Esophagus muscularis mucosa (tissue), 4 donors: ENCODE data around the gene MX2. TPM values are rescaled to one million over a fixed set of nuclear protein-coding genes. Genes with fewer than 3 reads are reported as not detected.
A peak's percentile ranks its signal among the peaks of the same experiment; 100 is the strongest.

Experiments used
- DNase-seq: peaks from one replicate; pipeline ENCODE4 v3.0.0-alpha.2; 2017; ENCODE audit errors: extremely low spot score
- H3K27ac ChIP-seq, 4 donors: fragments of 200-600 bp; sonication (generic); replicated peaks in 1 of 4; 1 replicate in 3 of 4; 2 replicates in 1 of 4; pipeline ENCODE4 v1.5.1; 2016 to 2019; ENCODE audit warnings: mild to moderate bottlenecking in 1 of 4
- H3K27me3 ChIP-seq, 4 donors: fragments of 200-600 bp; sonication (generic); one replicate each; pipeline versions ENCODE4 v1.5.1 to v1.6.0; 2016 to 2019
- H3K36me3 ChIP-seq, 4 donors: fragments of 200-600 bp; sonication (generic); one replicate each; pipeline ENCODE4 v1.5.1; 2016 to 2019
- H3K4me1 ChIP-seq, 4 donors: fragments of 200-600 bp; sonication (generic); one replicate each; pipeline ENCODE4 v1.5.1; 2016 to 2019
- H3K4me3 ChIP-seq, 4 donors: fragments of 200-600 bp; sonication (generic); 1 replicate in 2 of 4; 2 replicates in 2 of 4; pipeline ENCODE4 v1.5.1; 2016 to 2019; ENCODE audit warnings: mild to moderate bottlenecking in 4 of 4, moderate library complexity in 1 of 4
- H3K9me3 ChIP-seq, 4 donors: fragments of 200-600 bp; sonication (generic); 1 replicate in 3 of 4; 2 replicates in 1 of 4; pipeline ENCODE4 v1.5.1; 2016 to 2019
- CTCF ChIP-seq, 3 experiments: fragments of 200-600 bp in 2 of 3; fragments of 450-650 bp in 1 of 3; sonication (generic) in 2 of 3; IDR thresholded peaks; one replicate each; pipeline ENCODE4 v1.5.1; 2017 to 2019; ENCODE audit warnings: antibody characterized with exemption in 3 of 3, mild to moderate bottlenecking in 2 of 3, moderate library complexity in 1 of 3
- EP300 ChIP-seq: sonication (generic); formaldehyde crosslinking; IDR thresholded peaks from one replicate; pipeline ENCODE4 v1.6.1; 2017; ENCODE audit warnings: antibody characterized with exemption
- POLR2A ChIP-seq: fragments of 450-650 bp; IDR thresholded peaks from one replicate; pipeline ENCODE4 v1.6.1; 2017; ENCODE audit warnings: antibody characterized with exemption, moderate library complexity, mild to moderate bottlenecking, low read depth
- POLR2AphosphoS5 ChIP-seq, 2 donors: sonication (generic); formaldehyde crosslinking; IDR thresholded peaks; one replicate each; pipeline ENCODE4 v1.6.1; 2017; ENCODE audit warnings: antibody characterized with exemption in 2 of 2
- WGBS: methylation state at CpG from one replicate; pipeline ENCODE4 v1.1.5; 2018; 5-methylcytosine and 5-hydroxymethylcytosine counted together
- intact Hi-C: fragments of 100-400 bp; cut with DNase I; formaldehyde crosslinking; loops from one replicate; pipeline ENCODE4 v1.15.1; 2023
- total RNA-seq, 4 donors: library from RNA; depleted of rRNA; stranded (reverse); fragments of >200 nt; gene quantifications; one replicate each; pipeline versions ENCODE4 v1.1.0 to v1.2.1, GENCODE V29; 2016

MX2 gene
- total RNA-seq, 4 donors from 2014 or later = 5.4 to 19.7 (median 7.0) TPM

GRCh38 chr21:41388259-41388658, 26.4 kb downstream of the MX2 start:
- intact Hi-C loops = no loop called here
- H3K36me3 ChIP-seq = peaks cover 0 to 41% (median 19%) of the 10 kb centered on the region in 4 donors
- no peaks in the 10 kb centered on the region for H3K9me3 ChIP-seq
- H3K4me3 ChIP-seq = no peak overlapping the region
- H3K27ac ChIP-seq = peak overlapping the region in 1 of 4 donors; percentile 63
- WGBS = 91% methylated on average over 13 of the region's 14 CpGs
- TF ChIP-seq EP300 (no peak), POLR2AphosphoS5 (IDR thresholded peaks at IDR 0.05) (no peak), POLR2A (no peak), CTCF (IDR thresholded peaks at IDR 0.05) (no peak)
- no peaks in the 10 kb centered on the region for H3K4me1 ChIP-seq
- no peaks in the 10 kb centered on the region for H3K27me3 ChIP-seq
- no peak for DNase-seq

GRCh38 chr21:41390043-41390639, 28.3 kb downstream of the MX2 start:
- peaks cover 0 to 5% (median 0%) of the 10 kb centered on the region in 4 donors for H3K27me3 ChIP-seq
- peaks cover 0 to 37% (median 19%) of the 10 kb centered on the region in 4 donors for H3K36me3 ChIP-seq
- no peaks in the 10 kb centered on the region for H3K4me1 ChIP-seq
- no peak for TF ChIP-seq EP300
- TF ChIP-seq POLR2AphosphoS5 (IDR thresholded peaks at IDR 0.05) = no peak
- no peak for TF ChIP-seq CTCF (IDR thresholded peaks at IDR 0.05)
- no peak for TF ChIP-seq POLR2A
- 92% methylated on average over 16 of the region's 17 CpGs for WGBS
- DNase-seq = no peak
- H3K9me3 ChIP-seq = no peaks in the 10 kb centered on the region
- H3K4me3 ChIP-seq = no peak overlapping the region
- intact Hi-C loops = loop anchor here (10.0 kb wide), 1 partner anchor 95 kb away; no protein-coding TSS in a partner anchor
- no peak overlapping the region for H3K27ac ChIP-seq

GRCh38 chr21:41393876-41394465, 32.1 kb downstream of the MX2 start:
- H3K9me3 ChIP-seq = no peaks in the 10 kb centered on the region
- H3K4me1 ChIP-seq = no peaks in the 10 kb centered on the region
- peaks cover 0 to 57% (median 34%) of the 10 kb centered on the region in 4 donors for H3K36me3 ChIP-seq
- intact Hi-C loops = loop anchor here (10.0 kb wide), 1 partner anchor 99 kb away; no protein-coding TSS in a partner anchor
- peaks cover 0 to 5% (median 0%) of the 10 kb centered on the region in 4 donors for H3K27me3 ChIP-seq
- no peak for DNase-seq
- no peak overlapping the region for H3K27ac ChIP-seq
- TF ChIP-seq POLR2AphosphoS5 (IDR thresholded peaks at IDR 0.05) (no peak), CTCF (IDR thresholded peaks at IDR 0.05) (no peak), POLR2A (no peak), EP300 (no peak)
- 92% methylated on average over 8 of the region's 8 CpGs for WGBS
- no peak overlapping the region for H3K4me3 ChIP-seq

- Histone ChIP-seq H3K27me3 (peaks cover 0 to 5% (median 0%) of the 10 kb centered on the region in 4 donors), H3K9me3 (no peaks in the 10 kb centered on the region), H3K27ac (no peak overlapping the region), H3K4me1 (no peaks in the 10 kb centered on the region), H3K4me3 (no peak overlapping the region), H3K36me3 (peaks cover 0 to 66% (median 36%) of the 10 kb centered on the region in 4 donors)
- WGBS = 64% methylated on average over 7 of the region's 7 CpGs
- TF ChIP-seq POLR2AphosphoS5 (IDR thresholded peaks at IDR 0.05) (no peak), POLR2A (no peak), EP300 (no peak)
- intact Hi-C loops = loop anchor here (10.0 kb wide), 1 partner anchor 102 kb away; no protein-coding TSS in a partner anchor
- no peak for DNase-seq
Observed at GRCh38 chr21:41396558-41397075, 34.8 kb downstream of the MX2 start.

- no peaks in the 10 kb centered on the region for H3K4me1 ChIP-seq
- H3K9me3 ChIP-seq = no peaks in the 10 kb centered on the region
- no peak for DNase-seq
- WGBS = 84% methylated on average over 4 of the region's 7 CpGs
- H3K27ac ChIP-seq = no peak overlapping the region
- TF ChIP-seq CTCF (IDR thresholded peaks at IDR 0.05) (no peak), EP300 (no peak), POLR2A (no peak), POLR2AphosphoS5 (IDR thresholded peaks at IDR 0.05) (no peak)
- H3K27me3 ChIP-seq = peaks cover 0 to 5% (median 0%) of the 10 kb centered on the region in 4 donors
- H3K36me3 ChIP-seq = peaks cover 0 to 70% (median 42%) of the 10 kb centered on the region in 4 donors
- H3K4me3 ChIP-seq = no peak overlapping the region
- intact Hi-C loops = loop anchor here (10.0 kb wide), 1 partner anchor 103 kb away; no protein-coding TSS in a partner anchor
Observed at GRCh38 chr21:41397471-41397891, 35.7 kb downstream of the MX2 start.
